Breast epithelium (tissue), 3 donors: ENCODE measurements around the gene CMTM4.

Experiments used
- POLR2A ChIP-seq: fragments of 450-650 bp; IDR thresholded peaks from one replicate; pipeline ENCODE4 v1.6.1; 2016; ENCODE audit warnings: antibody characterized with exemption, mild to moderate bottlenecking, moderate library complexity
- TF ChIP-seq, protein P1 (sequence below), 3 donors: fragments of 450-650 bp; IDR thresholded peaks; one replicate each; pipeline ENCODE4 v1.5.1; 2016 to 2017; ENCODE audit warnings: antibody characterized with exemption in 3 of 3, mild to moderate bottlenecking in 3 of 3, moderate library complexity in 3 of 3

DNA sequence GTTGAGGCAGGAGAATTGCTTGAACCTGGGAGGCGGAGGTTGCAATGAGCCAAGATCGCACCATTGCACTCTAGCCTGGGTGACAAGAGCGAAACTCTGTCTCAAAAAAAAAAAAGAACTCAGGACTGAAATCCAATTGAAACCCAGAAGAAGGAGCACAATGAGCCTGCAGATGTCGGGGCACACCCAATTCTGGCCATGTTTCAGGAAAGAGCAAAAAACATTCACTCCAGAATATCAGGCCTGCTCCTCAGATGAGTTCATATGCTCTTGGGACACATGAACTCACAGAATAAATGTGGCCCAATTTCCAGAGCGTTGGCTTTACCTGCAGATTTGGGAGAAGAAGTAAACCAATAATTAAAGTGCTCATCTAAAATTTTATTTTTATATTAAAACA lies 120.2 kb downstream of the CMTM4 start:
- no peak for TF ChIP-seq POLR2A
- TF ChIP-seq, protein P1, sequence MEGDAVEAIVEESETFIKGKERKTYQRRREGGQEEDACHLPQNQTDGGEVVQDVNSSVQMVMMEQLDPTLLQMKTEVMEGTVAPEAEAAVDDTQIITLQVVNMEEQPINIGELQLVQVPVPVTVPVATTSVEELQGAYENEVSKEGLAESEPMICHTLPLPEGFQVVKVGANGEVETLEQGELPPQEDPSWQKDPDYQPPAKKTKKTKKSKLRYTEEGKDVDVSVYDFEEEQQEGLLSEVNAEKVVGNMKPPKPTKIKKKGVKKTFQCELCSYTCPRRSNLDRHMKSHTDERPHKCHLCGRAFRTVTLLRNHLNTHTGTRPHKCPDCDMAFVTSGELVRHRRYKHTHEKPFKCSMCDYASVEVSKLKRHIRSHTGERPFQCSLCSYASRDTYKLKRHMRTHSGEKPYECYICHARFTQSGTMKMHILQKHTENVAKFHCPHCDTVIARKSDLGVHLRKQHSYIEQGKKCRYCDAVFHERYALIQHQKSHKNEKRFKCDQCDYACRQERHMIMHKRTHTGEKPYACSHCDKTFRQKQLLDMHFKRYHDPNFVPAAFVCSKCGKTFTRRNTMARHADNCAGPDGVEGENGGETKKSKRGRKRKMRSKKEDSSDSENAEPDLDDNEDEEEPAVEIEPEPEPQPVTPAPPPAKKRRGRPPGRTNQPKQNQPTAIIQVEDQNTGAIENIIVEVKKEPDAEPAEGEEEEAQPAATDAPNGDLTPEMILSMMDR (IDR thresholded peaks at IDR 0.05): no peak
